Measurements from ENCODE around the gene RAB11FIP4.

Gene RAB11FIP4

DNA sequence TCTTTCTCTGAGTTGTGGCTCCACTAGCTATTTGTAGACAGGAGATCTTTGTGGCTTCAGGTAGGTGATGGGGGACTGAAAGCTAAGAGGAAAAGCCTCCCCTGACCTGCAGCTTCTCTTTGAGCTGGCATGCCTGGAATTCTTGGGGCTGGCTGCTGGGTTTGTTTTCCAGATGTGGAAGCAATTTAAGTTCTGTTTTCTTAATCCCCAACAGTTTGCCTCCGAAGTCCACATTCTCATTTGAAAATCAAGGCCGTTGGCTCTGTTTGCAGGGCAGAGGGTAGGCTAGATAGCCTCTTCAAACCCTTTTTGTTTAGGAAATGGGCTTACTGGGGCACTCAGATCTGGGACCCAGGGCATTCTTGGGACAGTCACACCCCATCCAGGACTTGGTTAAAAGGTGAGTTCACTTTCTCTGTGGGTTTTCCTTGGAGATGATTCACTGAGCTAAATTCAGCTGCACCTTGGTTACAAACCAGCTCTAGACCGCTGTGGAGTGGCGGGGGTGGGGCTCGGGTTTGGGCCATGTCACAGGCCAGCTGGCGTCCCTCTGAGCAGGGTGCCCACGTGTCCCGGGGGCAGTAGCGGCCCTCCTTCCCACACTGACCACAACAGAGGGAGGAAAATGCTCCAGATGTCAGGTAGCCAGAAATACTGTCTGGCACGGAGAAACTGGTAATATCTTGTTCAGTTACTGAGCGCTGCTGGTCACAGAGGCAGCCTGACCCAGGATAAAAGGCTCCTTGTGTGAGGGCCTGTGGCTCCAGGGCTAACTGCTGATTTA is 108.5 kb downstream of the RAB11FIP4 start:
- no peak for DNase-seq (ENCODE audit: low spot score)

DNA sequence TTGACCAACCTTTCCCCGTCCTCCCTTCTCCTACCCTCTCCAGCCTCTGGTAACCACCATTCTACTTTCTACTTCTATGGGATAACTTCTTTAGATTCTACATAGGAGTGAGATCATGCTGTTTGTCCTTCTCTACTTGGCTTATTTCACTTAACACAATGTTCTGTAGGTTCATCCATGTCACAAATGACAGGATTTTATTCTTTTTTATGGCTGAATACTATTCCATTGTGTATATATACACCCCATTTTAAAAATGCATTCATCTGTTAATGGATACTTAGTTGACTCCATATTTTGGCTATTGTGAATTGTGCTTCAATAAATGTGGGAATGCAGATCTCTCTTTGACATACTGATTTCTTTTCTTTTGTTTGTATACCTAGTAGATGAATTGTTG is 115.0 kb downstream of the RAB11FIP4 start:
- no peak for DNase-seq (ENCODE audit: low spot score)

DNA sequence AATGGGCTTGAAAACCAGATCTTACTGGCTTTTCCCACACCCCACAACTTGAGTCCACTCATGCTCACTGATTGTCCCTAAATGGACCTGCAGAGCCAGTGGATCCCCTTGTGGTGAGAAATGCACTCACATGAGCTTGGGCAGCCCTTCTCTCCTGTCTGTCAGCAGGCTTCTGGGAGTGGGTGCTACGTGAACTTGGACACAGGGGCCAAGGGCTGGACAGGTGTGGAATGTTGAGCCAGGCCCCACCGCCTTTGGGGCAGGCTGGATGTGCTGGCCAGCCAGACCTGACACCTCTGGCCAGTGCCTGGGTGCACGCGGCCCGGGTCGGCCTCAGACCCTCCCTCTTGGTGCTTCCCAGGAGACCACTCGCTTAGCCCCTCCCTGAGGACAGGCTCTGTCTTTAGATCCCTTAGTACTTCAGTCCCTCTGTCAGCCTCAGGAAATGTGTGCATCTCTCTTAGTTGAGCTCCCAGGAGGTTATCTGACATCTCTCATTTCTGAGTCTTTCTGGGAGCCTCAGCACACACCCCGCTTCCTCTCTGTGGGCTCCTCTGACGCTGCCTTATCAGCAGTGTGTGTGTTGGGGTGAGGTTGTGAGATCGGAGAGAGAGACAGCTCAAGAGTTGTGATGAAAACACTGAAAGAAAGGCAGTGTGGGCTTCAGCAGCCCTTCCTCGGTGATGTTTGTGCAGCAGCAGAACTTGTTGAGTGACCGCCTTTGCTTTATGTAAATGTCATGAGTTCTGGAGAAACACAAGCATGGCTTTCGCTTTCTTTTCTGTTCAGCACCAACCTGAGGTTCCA is 117.0 kb downstream of the RAB11FIP4 start:
- DNase-seq (ENCODE audit: low spot score), result no peak

DNA sequence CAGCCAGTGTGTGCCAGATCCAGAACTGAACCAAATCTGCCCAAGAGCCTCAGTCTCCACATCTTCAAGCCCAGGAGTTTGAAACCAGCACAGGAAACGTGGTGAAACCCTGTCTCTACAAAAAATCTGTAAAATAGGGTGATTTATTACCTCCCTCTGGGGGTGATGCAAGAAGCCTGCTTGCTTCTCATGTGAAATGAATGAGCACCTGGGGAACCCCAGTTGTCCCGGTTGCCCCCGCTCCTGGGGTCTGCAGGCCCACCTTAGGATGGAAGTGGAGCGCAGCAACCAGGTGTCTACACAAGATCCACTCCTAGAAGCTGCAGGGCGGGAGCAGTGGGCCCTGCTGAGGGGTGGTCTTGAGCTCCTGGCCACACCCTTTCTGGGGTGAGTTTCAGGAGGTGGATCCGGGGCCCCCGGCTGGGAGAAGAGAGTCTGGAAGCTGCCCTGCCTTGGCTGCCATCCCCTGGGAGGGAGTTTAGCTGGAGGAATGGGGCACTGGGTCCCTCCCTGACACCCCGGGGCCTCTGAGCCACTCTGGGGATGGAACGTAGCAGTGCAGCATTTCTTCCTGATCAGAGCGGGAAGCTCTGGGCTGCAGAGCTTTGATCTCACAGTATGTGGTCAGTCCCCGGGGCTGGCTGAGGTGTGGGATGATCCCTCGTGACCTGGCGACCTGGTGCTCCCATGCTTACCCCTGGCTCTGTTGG is 117.8 kb downstream of the RAB11FIP4 start:
- DNase-seq (ENCODE audit: low spot score), result no peak

DNA sequence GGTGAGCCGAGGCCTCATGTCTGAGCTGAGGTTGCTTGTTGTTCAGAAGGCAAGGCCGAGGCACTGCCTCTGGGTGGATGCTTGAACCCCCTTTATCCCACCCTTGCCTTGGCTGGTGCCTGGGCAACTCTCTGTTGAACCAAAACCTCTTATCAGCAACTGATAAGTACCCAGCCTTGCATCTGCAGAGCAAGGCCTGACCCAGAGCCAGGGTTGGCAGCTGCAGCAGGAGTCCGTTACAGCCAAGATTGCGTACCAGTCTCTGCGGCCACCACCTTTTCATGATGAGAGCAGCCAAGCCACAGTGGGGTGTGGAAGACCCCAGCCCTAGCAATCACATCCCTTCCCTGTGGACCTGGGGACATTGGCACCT is 118.3 kb downstream of the RAB11FIP4 start:
- DNase-seq (ENCODE audit: low spot score), result no peak

DNA sequence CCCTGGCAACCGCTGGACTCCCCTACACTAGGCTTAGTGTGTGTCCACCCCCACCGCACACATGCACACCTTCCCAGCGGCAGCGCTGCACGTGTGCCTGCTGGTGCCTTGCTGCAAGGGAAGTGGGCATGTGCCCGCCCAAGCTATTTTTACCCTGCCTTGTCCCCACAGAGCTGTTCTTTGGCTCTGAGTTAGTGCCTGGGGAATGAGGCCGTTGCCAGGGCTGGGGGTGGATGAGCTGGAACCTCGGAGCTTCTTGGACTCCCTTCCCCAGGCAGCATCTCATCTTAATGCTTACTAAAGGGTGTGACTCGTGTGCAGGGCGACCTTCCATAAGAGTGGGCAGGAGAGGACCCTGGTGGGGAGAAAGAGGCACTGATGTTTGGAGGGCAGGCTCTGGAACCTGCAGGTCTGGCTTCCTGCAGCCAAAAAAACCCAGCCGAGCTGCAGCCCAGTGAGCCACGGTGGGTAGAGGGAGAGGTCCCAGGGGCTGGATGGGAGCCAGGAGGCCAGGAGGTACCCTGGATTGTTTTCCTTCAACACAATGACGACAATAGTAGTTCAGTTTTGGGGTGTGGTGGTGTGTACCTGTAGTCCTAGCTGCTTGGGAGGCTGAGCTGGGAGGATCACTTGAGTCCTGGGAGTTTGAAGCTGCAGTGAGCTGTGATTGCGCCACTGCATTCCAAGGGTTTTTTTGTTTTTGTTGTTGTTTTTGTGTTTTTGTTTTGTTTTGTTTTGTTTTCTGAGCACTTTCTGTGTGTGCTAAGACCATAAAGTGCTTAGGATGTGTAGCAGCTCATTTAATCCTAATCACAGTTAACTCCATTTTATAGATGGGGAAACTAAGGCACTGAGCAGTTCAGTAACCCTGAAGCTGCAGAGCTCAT is 119.1 kb downstream of the RAB11FIP4 start:
- DNase-seq (ENCODE audit: low spot score), result no peak

DNA sequence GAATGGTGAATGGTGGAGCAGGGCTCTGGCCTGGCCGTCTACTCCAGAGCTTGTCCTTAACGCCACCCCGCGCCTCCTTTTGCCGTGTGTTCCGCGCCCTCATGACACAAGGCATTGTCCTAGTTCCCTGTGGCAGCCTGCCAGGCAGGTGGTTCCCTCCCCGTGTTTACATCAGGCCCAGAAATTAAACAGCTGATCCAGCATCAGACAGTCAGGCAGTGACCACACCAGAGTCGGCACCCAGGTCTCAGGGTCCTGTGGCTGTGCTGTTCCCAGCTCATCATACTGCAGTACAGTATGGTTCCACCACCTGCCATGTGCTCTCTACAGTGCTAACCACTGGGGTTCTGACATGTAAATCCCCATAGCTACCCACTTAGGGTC is 119.7 kb downstream of the RAB11FIP4 start:
- DNase-seq (ENCODE audit: low spot score), result no peak

DNA sequence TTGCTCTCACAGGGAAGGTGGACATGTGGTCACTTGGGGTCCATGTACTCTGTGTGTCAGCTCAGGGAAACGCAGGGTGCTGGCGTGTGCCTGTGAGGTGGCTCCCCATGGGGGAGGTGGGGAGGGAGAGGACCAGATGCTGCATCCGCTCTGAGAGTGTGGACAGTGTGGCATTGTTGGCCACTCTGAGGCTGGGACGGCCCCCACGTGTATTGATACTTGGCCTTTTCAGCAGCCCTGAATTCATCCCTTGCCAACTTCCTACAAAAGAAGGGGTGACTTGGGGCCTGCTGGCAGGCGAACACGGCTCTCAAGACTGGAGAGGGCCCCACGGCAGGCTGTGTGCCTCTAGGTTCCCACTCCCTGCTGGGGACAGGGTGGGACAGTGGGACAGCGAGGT is 120.1 kb downstream of the RAB11FIP4 start:
- DNase-seq (ENCODE audit: low spot score), result no peak

DNA sequence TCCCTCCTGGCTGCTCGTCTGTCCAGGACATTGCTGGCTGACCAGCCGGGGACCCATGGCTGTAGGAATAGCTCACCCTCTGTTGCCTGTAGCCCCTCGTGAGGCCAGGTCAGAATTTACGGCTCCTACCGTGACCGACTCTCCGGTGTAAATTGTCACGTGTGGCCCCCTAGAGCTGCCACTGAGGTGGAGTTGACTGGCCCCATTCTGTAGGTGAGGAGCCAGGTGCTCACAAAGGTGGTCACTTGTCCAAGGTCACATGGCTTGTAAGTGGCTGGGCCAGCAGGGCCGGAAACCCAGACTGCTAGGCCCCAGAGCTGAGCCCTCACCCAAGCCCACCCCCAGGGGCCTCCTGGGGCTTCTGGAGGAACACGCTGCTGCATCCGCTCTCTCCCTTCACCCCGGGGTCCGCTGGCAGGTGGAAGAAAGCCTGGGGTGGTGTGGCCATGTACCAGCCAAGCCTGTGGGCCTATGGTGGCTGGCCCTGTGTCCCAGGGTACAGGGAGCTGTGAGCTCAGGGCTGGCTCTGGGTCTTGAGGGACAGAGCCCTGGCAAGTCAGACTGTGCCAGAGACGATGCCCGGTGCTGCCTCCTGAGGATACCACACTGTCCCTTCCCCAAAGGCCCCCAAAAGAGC is 120.7 kb downstream of the RAB11FIP4 start:
- DNase-seq (ENCODE audit: low spot score), result no peak

DNA sequence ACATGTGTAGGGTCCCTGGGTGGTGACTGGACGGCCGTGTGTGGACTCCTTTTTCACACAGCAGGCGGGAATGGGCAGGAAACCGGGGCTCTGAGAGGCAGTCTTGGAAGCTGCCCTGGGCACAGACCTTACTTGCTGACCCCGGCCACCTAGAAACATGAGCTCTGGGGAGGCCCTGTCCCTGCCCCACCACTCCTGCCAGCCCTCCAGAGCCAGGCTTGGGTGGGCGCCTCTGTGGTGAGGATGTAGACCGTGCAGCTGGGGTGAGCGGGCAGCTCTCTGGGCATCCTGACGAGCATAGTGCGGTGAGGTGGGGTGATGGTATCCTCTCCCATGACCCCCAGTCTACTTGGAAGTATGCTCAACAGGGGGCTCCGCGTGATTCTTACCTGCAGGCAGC is 121.3 kb downstream of the RAB11FIP4 start:
- no peak for DNase-seq (ENCODE audit: low spot score)

DNA sequence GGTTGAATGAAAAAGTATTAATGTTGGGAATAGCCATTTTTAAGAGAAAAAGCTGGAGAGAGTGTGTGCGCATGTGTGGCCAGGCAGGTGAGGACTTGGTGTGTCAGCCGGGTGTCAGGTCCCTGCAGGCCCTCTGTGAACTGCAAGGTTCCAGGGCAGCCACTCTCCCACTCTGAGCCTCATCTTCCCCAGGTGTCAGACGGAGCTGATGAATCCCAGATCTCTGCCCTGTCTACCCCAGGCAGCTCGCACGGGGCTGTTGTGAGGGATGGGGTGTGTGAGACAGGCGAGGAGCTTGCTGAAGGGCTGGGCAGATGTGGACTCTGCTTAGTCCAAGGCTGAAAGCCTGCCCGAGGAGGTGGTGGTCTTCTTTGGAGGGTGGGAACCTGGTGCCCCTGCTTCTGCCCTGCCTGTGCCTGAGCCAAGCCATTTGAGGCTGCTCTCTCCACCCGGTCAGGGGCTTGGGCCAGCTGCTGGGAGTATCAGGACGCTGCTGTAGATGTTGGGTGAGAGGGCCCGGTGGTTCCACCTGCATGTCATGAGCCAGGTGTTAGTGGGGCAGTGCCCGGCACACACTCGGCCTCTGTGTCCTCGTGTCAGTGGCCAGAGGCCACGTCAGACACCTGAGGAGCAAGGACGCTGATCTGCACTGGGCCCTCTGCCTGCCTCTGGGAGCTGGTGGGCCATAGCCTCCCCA is 122.4 kb downstream of the RAB11FIP4 start:
- DNase-seq (ENCODE audit: low spot score), result no peak

DNA sequence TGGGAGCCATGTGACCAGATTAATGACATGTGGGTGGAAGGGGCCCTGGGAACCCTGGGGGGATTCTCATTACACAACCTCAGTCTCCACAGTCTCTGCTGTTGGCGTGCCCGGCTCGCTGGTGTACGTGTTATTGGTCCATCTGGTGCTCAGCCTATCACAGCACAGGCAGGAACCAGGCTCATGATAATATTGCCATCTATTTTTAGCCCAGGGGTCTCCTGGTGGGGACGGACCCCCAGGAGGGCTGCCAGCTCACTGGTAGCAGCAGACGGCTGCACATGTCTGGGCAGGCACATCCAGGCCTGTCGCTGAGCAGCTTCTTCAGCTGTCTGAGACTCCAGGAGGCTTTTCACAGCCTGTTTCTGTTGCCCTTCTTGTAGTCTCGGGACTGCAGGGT is 123.8 kb downstream of the RAB11FIP4 start:
- no peak for DNase-seq (ENCODE audit: low spot score)

DNA sequence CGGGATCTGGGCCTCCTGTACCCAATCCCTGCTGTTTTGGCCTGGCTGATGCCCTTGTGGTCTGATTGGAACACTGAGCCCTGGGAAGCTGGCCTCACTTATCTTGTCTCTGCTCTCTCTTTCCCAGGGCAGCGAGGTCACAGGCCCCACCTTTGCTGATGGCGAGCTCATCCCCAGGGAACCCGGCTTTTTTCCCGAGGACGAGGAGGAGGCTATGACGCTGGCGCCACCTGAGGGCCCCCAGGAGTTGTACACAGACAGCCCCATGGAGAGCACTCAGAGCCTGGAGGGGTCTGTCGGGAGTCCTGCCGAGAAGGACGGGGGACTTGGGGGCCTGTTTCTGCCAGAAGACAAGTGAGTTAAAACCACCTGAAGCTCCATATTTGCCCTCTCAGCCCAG is 126.0 kb downstream of the RAB11FIP4 start:
- peak; percentile 29 for DNase-seq (ENCODE audit: low spot score)

DNA sequence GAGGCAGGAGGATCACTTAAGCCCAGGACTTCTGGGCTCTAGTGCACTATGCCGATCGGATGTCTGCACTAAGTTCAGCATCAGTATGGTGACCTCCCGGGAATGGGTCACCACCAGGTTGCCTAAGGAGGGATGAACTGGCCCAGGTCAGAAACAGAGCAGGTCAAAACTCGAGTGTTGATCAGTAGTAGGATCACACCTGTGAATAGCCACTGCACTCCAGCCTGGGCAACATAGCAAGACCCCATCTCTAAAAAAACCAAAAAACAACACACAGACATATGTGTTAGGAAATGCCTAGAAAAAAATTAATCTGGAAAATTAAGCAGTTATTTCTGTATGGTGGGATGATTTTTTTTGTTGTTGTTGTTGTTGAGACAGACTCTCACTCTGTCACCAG is 127.0 kb downstream of the RAB11FIP4 start:
- no peak for DNase-seq (ENCODE audit: low spot score)

DNA sequence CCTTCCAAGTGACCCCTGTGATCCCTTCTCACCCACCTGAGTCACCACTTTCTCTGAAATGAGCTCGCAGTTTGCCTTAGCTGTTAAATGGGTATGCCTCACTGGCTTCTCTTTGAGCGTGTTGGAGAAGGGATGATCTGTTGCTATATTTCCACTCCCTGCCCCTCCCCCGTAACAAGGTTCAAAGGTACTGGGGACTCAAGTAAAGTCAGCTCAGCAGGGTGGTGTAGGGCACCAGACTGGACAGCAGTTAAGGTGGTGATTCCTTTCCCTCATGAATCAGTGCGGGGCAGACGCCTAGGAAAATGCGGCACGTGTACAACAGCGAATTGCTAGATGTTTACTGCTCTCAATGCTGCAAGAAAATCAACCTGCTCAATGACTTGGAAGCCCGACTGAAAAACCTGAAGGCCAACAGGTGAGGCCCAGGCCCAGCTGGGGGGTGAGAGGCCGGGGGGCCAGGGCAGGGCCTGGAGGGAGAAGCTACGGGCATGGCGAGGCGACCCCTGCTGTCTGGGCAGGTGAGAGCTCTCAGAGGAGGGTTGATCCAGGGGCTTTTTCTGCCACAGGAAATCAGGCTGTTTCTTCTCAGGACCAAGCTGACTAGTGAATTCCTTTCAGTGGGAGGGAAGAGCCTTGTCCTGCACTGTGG is 130.3 kb downstream of the RAB11FIP4 start:
- no peak for DNase-seq (ENCODE audit: low spot score)

DNA sequence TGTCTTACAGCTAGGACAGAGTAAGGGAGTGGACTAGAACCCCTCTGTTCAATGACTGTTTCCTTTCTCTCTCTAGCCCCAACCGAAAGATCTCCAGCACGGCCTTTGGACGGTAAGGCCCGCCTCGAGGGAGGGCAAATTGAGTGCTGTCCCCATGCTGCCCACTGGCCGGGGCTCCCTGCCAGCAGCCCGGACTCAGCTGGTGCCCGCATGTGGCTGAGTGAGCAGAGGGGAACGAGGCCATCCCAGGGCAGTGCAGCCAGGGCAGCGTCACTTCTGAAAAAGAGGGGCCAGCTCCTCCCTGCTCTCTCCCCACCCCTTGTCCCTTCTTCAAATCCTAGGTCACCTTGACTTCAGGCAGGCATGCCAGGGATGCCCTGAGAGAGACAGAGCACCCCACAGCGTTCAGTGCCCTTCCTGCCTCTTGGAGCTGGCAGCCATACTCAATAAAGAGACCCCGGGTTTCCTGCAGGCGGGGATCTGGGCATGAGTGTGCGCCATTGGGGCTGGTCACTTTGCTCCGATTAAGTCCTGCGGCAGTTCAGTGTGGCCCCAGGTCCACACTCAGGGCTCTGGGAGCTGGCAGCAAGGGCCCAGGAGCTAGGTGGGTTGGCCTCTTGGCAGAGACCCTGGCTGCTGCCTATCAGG is 130.9 kb downstream of the RAB11FIP4 start:
- DNase-seq (ENCODE audit: low spot score), result no peak

DNA sequence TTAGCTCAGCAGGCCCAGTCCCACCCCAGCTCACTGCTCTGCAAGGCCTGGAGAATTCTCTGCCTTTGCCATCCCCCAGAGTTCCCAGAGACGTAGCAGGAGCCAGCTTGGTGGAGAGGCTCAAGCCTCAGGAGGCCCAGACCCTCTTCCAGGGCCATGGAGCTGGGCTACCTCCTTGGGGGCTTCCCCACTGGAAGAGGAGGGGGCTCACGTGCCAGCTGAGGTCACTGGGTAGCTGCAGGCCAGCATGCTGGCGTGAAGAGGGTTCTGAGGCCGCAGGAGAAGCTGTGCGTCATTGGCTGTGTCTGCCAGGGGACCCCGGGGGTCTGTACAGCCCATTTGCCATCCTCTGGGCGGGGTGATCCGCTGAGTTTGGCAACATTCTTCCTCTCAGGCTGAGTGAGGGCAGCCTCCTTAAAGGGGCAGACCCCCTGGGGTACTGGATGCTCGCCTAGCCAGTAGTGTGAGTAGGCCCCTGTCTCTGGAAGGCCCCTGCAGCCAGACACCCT is 131.6 kb downstream of the RAB11FIP4 start:
- no peak for DNase-seq (ENCODE audit: low spot score)

DNA sequence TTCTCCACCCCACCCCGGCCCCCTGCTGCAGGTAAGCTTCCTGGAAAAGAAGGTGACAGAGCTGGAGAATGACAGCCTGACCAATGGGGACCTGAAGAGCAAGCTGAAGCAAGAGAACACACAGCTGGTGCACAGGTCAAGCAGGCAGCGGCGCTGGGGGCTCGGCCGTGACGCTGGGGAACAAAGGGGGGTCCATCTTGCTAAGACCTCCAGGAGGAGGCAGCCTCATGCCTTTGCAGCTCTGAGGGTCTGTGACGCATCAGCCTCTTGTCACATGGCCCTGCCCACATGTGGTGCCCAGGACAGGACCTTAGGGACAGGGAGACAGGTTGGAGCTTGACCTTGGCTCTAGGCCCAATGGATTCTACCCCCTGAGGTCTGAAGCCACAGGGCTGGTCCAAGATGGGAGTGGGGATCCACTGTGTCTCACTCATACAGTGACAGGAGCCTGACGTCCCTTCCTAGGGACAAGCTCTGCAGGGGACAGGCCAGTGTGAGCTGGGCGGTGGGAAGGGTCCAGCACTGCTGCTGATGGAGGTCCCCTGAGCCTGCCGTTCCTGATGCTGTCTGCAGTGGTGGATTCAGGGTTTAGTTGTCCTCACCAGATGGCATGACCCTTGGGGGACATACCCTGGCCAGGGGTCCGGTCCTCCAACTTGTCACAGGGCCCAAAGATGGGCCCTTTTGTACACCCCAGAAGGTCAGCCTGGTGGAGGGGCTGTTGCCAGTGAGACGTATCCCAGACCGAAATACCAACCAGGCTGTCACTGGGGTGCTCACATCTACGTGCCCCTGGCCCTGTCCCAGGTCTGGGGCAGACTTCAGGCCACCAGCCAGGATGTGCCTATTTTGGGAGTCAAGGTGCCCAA is 132.6 kb downstream of the RAB11FIP4 start:
- DNase-seq (ENCODE audit: low spot score), result no peak
